A549 treated with AZD2906 at 1 μM for 4 hours (cell line): Measurements from ENCODE around the gene SNRPF. TPM values are rescaled to one million over a fixed set of nuclear protein-coding genes. Genes with fewer than 3 reads are reported as not detected.

ENCODE experiments used
- total RNA-seq: library from RNA; stranded (reverse); fragments of 200-300 nt; extraction: Qiagen RNA extraction; gene quantifications from 5 replicates; pipeline ENCODE4 v1.2.3, GENCODE V29; 2022

The SNRPF gene
- 101 to 140 TPM (median 119 TPM) in 5 replicates for total RNA-seq

DNA sequence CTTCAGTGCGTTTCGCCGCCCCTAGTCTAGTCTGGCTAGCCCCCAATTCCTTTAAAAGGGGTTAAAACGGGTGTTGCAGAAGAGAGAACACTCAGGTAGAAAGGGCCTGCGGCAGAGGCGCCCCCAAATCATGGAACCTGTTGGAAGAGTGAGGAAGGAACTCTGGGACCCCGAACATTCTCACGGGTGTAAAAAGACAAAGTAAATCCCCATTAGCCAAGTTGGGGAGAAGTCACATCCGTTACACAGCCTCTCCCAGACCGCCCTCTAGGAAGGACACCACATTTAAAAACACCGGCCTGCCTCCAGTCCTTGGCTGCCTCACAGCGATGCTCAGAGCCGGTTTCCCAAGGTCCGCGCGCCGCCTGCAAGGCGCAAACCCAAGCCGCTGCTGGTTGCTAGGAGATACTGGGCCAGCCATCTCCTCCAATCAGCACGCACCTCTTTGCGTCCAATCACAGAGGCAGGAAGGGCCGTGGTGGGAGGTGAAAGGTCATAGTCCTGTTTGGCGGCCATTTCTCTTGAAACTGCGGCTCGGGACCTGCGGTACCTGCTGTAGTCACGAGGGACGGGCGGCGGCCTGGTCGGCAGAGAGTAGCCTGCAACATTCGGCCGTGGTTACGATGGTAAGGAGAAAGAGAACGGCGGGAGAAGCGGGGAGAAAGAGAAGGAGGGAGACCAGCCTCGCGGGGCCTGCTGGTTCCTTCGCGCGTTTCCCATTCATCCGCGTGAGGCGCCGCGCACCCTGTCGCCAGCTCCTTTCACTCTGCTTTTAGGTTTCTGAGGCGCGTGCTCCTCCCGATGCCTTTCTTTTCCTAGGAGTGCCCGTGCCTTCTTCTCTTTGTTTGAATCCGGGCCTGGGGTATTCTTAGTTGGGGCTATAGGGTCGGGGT lies at the start of gene SNRPF:
TSS of gene SNRPF (plus strand) at position 502 of the 893 bp plus-strand sequence. CDS start at position 624, 122 bp downstream.

Other genes with a start within 250 kb of the SNRPF start
- 38.7 to 42.6 TPM (median 41.9 TPM) in 5 replicates for gene NTN4, start 68.2 kb upstream of the SNRPF start, total RNA-seq
- gene CCDC38, start 83.7 kb downstream of the SNRPF start, total RNA-seq = 0.06 to 0.13 TPM (median 0.10 TPM) in 5 replicates
- gene AMDHD1, start 84.4 kb downstream of the SNRPF start, total RNA-seq = 2.0 to 2.7 TPM (median 2.3 TPM) in 5 replicates
- gene HAL, start 137.4 kb downstream of the SNRPF start, total RNA-seq = 0.51 to 0.78 TPM (median 0.54 TPM) in 5 replicates
- 88.0 to 111 TPM (median 95.1 TPM) in 5 replicates for gene LTA4H, start 176.6 kb downstream of the SNRPF start, total RNA-seq